Right renal cortex interstitium (tissue), 3 donors: ENCODE data around the gene GAB2. TPM values are rescaled to one million over a fixed set of nuclear protein-coding genes. Genes with fewer than 3 reads are reported as not detected.

ENCODE experiments used
- DNase-seq, 3 donors: peaks; one replicate each; pipeline ENCODE4 v3.0.0-alpha.2; 2013; ENCODE audit warnings: low read depth in 3 of 3, low spot score in 2 of 3
- polyA plus RNA-seq, 3 donors: library from polyadenylated mRNA; unstranded; fragments of 120-200 nt; gene quantifications; one replicate each; pipeline ENCODE4 v1.2.1, GENCODE V29; 2013; ENCODE audit not compliant: insufficient read length in 3 of 3

Gene GAB2
- polyA plus RNA-seq, 3 donors = 16.8 to 20.7 (median 17.0) TPM

GRCh38 chr11:78428773-78429172, 11.2 kb upstream of the GAB2 start:
- DNase-seq = no peak

GRCh38 chr11:78428266-78428636, 10.6 kb upstream of the GAB2 start:
- DNase-seq = no peak

GRCh38 chr11:78427615-78428265, 10.1 kb upstream of the GAB2 start:
- no peak for DNase-seq

GRCh38 chr11:78426845-78427244, 9.2 kb upstream of the GAB2 start:
- DNase-seq = no peak

- DNase-seq = no peak
Measured at GRCh38 chr11:78425399-78426070, 7.9 kb upstream of the GAB2 start.

GRCh38 chr11:78424334-78425270, 7.0 kb upstream of the GAB2 start:
- no peak for DNase-seq

GRCh38 chr11:78423241-78423640, 5.6 kb upstream of the GAB2 start:
- no peak for DNase-seq

- peak in 1 of 3 donors; percentile 44 for DNase-seq
Measured at GRCh38 chr11:78420796-78421209, 3.2 kb upstream of the GAB2 start.

GRCh38 chr11:78420255-78420764, 2.7 kb upstream of the GAB2 start:
- peak in 2 of 3 donors; percentile 74 to 78 for DNase-seq

GRCh38 chr11:78419327-78419726, 1.7 kb upstream of the GAB2 start:
- no peak for DNase-seq

- no peak for DNase-seq
Measured at GRCh38 chr11:78418584-78419211, 1.1 kb upstream of the GAB2 start.

GRCh38 chr11:78417888-78418583, 416 bp upstream of the GAB2 start:
- DNase-seq = peak in 2 of 3 donors; percentile 66 to 71

- DNase-seq = peak in 2 of 3 donors; percentile 68 to 77
Measured at GRCh38 chr11:78416285-78417174, 1.1 kb downstream of the GAB2 start.

- DNase-seq = no peak
Measured at GRCh38 chr11:78415338-78415737, 2.3 kb downstream of the GAB2 start.

GRCh38 chr11:78414321-78415051, 3.1 kb downstream of the GAB2 start:
- no peak for DNase-seq

GRCh38 chr11:78408619-78409018, 9.0 kb downstream of the GAB2 start:
- no peak for DNase-seq

- DNase-seq = no peak
Measured at GRCh38 chr11:78406568-78407196, 10.9 kb downstream of the GAB2 start.

GRCh38 chr11:78405805-78406204, 11.8 kb downstream of the GAB2 start:
- DNase-seq = no peak
